Measurements from ENCODE around the gene ERI3.
A peak's percentile ranks its signal among the peaks of the same experiment; 100 is the strongest.

The ERI3 gene

GRCh38 chr1:44328671-44329416 lies 26.2 kb downstream of the ERI3 start:
- peaks cover 46% of the 10 kb centered on the region for H3K4me1 Mint-ChIP-seq
- no peaks in the 10 kb centered on the region for H3K27me3 Mint-ChIP-seq (ENCODE audit: low read depth)

GRCh38 chr1:44327679-44328491 lies 27.2 kb downstream of the ERI3 start:
- Mint-ChIP-seq H3K27ac (peak overlapping the region in 2 of 3 experiments; percentile 15 to 77), H3K36me3 (ENCODE audit: low read depth) (peaks cover 48% of the 10 kb centered on the region), H3K27me3 (ENCODE audit: low read depth) (no peaks in the 10 kb centered on the region), H3K9me3 (no peaks in the 10 kb centered on the region), H3K4me3 (no peak overlapping the region), H3K4me1 (peaks cover 46% of the 10 kb centered on the region)
- no peak for TF ChIP-seq CTCF (IDR thresholded peaks at IDR 0.05; ENCODE audit: unreplicated experiment in 3 of 3)

More at GRCh38 chr1:44328671-44329416, 26.2 kb downstream of the ERI3 start:
- Mint-ChIP-seq H3K9me3 (no peaks in the 10 kb centered on the region), H3K36me3 (ENCODE audit: low read depth) (peaks cover 48% of the 10 kb centered on the region), H3K4me3 (no peak overlapping the region), H3K27ac (no peak overlapping the region)
- no peak for TF ChIP-seq CTCF (IDR thresholded peaks at IDR 0.05; ENCODE audit: unreplicated experiment in 3 of 3)

GRCh38 chr1:44326821-44327465 lies 28.1 kb downstream of the ERI3 start:
- no peaks in the 10 kb centered on the region for H3K9me3 Mint-ChIP-seq
- no peak overlapping the region for H3K4me3 Mint-ChIP-seq
- no peak for TF ChIP-seq CTCF (IDR thresholded peaks at IDR 0.05; ENCODE audit: unreplicated experiment in 3 of 3)
- H3K4me1 Mint-ChIP-seq: peaks cover 41% of the 10 kb centered on the region
- H3K27me3 Mint-ChIP-seq (ENCODE audit: low read depth): no peaks in the 10 kb centered on the region
- peaks cover 46% of the 10 kb centered on the region for H3K36me3 Mint-ChIP-seq (ENCODE audit: low read depth)
- peak overlapping the region in 1 of 3 experiments; percentile 77 for H3K27ac Mint-ChIP-seq

GRCh38 chr1:44326024-44326701 lies 28.9 kb downstream of the ERI3 start:
- peak overlapping the region in 2 of 3 experiments; percentile 24 to 72 for H3K27ac Mint-ChIP-seq
- no peak for TF ChIP-seq CTCF (IDR thresholded peaks at IDR 0.05; ENCODE audit: unreplicated experiment in 3 of 3)
- H3K27me3 Mint-ChIP-seq (ENCODE audit: low read depth): no peaks in the 10 kb centered on the region
- H3K4me1 Mint-ChIP-seq: peaks cover 41% of the 10 kb centered on the region
- no peaks in the 10 kb centered on the region for H3K9me3 Mint-ChIP-seq
- no peak overlapping the region for H3K4me3 Mint-ChIP-seq
- H3K36me3 Mint-ChIP-seq (ENCODE audit: low read depth): peaks cover 42% of the 10 kb centered on the region

GRCh38 chr1:44323947-44324346 lies 31.1 kb downstream of the ERI3 start:
- no peaks in the 10 kb centered on the region for H3K9me3 Mint-ChIP-seq
- no peaks in the 10 kb centered on the region for H3K27me3 Mint-ChIP-seq (ENCODE audit: low read depth)
- H3K4me3 Mint-ChIP-seq: no peak overlapping the region
- H3K4me1 Mint-ChIP-seq: peaks cover 29% of the 10 kb centered on the region
- H3K36me3 Mint-ChIP-seq (ENCODE audit: low read depth): peaks cover 45% of the 10 kb centered on the region
- no peak for TF ChIP-seq CTCF (IDR thresholded peaks at IDR 0.05; ENCODE audit: unreplicated experiment in 3 of 3)
- no peak overlapping the region for H3K27ac Mint-ChIP-seq

Data from nephron (organoid).